Kidney epithelial cell (primary cell): ENCODE measurements around the gene RHEB. TPM values are rescaled to one million over a fixed set of nuclear protein-coding genes. Genes with fewer than 3 reads are reported as not detected.

Source experiments
- DNase-seq: peaks from one replicate; pipeline ENCODE4 v3.0.0-alpha.2; 2010; ENCODE audit warnings: low read depth
- H3K27me3 ChIP-seq: 2 replicates; pipeline ENCODE4 v1.6.0; 2011; ENCODE audit warnings: low read length; ENCODE audit not compliant: control insufficient read depth, insufficient read depth
- H3K36me3 ChIP-seq: 2 replicates; pipeline ENCODE4 v1.5.1; 2011; ENCODE audit warnings: low read length; ENCODE audit not compliant: control insufficient read depth, insufficient read depth
- H3K4me3 ChIP-seq: 2 replicates; pipeline ENCODE4 v1.5.1; 2011; ENCODE audit warnings: low read depth, mild to moderate bottlenecking, control low read depth, low read length
- total RNA-seq: library from RNA; depleted of rRNA; stranded (reverse); fragments of >200 nt; gene quantifications from 2 replicates; pipeline ENCODE4 v1.2.3, GENCODE V29; 2015
- TF ChIP-seq, protein P1 (sequence below): IDR thresholded peaks from 2 replicates; pipeline ENCODE4 v1.5.1; 2011; ENCODE audit warnings: mild to moderate bottlenecking, moderate library complexity, low read length, control low read depth, inconsistent platforms; ENCODE audit not compliant: insufficient read depth, poor library complexity, severe bottlenecking

Gene RHEB, protein sequence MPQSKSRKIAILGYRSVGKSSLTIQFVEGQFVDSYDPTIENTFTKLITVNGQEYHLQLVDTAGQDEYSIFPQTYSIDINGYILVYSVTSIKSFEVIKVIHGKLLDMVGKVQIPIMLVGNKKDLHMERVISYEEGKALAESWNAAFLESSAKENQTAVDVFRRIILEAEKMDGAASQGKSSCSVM
- total RNA-seq: 99.7 and 139 TPM in 2 replicates

DNA sequence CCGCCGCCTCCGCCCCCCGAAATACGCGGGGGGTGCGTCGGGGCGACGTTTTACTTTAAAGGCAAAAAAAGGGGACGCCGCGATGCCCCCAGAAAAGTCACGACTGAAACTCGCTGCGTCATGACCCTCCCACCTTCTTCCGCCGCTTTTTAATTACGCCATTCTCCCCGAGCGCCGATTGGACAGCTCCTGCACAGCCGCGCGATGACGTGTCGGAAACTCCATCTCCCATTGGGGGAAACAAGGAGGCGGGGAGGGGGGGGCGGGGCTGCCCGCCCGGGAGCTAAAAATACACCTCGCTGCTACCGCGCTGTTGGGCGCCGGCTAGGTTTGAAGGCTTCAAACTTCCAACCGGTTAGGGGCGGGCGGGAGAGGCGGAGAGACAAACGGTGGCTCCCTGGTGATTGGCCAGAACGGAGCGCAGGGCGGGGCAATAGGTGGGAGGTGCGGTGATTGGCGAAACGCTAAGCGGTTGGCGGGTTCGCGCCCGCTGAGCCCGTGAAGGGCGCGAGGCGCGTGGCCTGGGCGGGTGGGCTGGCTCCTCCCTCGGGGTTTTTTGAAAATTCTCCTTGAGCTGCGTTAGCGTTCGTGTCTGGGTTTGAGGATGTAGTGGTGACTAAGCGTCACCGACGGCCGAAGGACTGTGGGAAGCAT, at the start of gene RHEB:
Gene RHEB (minus strand): TSS at position 131 of the 654 bp plus-strand sequence. CDS start 384 bp downstream, outside the sequence.
- TF ChIP-seq, protein P1, sequence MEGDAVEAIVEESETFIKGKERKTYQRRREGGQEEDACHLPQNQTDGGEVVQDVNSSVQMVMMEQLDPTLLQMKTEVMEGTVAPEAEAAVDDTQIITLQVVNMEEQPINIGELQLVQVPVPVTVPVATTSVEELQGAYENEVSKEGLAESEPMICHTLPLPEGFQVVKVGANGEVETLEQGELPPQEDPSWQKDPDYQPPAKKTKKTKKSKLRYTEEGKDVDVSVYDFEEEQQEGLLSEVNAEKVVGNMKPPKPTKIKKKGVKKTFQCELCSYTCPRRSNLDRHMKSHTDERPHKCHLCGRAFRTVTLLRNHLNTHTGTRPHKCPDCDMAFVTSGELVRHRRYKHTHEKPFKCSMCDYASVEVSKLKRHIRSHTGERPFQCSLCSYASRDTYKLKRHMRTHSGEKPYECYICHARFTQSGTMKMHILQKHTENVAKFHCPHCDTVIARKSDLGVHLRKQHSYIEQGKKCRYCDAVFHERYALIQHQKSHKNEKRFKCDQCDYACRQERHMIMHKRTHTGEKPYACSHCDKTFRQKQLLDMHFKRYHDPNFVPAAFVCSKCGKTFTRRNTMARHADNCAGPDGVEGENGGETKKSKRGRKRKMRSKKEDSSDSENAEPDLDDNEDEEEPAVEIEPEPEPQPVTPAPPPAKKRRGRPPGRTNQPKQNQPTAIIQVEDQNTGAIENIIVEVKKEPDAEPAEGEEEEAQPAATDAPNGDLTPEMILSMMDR: no peak
- no peaks in the 10 kb centered on the region for H3K36me3 ChIP-seq
- DNase-seq: peak; percentile 95
- H3K4me3 ChIP-seq: peak within 1 kb of the TSS; percentile 57
- no peaks in the 10 kb centered on the region for H3K27me3 ChIP-seq

DNA sequence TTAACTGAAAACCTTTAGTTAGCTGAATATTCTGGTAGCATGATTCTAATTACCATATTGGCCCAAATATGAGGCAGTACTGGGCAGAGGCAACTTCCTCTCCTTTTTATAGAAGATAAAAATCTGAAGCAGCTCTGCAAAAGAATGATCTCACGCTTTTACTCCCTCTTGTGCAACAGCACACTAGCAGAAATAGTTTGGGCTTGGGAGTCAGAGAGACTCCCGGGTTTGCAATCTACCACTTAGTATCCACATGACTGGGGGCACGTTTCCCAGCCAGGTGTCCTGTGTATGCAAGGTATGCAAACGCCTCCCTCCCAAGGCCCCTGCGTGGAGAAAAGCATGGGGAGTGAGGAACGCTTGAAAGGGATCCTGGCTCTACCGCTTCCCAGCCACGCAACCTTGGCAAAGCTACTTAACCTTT, 47.2 kb upstream of the RHEB start:
- TF ChIP-seq, protein P1: no peak
- Histone ChIP-seq H3K27me3 (no peaks in the 10 kb centered on the region), H3K4me3 (no peak overlapping the region), H3K36me3 (no peaks in the 10 kb centered on the region)
- no peak for DNase-seq

DNA sequence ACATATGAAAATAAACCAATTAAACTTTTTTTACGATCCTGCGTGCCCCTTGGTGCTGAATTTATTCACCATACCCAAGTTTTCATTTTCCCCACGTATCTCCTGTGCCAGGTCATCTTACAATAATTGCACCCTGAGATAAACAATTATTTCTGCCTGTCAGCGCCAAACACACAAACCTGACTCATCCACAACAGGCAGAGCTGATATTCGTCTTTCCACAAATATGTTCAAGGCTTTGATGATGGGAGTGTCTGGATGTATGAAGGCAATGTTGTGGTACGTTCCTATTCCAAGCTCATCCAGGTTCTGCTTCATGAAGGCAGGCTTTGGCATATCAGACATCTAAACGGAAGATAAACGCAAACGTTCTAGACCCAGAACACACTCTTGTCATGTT, 45.8 kb upstream of the RHEB start:
- no peak for DNase-seq
- Histone ChIP-seq H3K4me3 (no peak overlapping the region), H3K36me3 (no peaks in the 10 kb centered on the region), H3K27me3 (no peaks in the 10 kb centered on the region)
- TF ChIP-seq, protein P1: no peak

DNA sequence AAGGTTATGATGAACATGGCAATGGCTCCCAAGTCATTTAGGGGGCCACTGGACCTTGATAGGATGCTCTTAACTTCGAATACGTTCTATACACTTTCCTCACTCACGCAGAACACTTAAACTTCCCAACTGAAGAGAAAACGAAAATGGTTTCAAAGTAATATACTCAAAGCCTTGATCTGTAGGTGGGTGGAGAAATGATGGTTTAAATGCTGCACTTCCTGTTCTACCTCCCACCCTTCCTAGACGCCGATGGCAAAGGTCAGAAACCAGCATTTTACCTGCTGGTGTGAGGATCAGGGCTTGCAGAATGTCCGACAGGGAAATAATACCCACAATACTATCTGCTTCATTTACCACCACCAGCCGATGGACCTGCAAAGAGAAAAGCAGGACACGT, 40.5 kb upstream of the RHEB start:
- DNase-seq: no peak
- H3K4me3 ChIP-seq: no peak overlapping the region
- no peaks in the 10 kb centered on the region for H3K27me3 ChIP-seq
- TF ChIP-seq, protein P1: no peak
- no peaks in the 10 kb centered on the region for H3K36me3 ChIP-seq

DNA sequence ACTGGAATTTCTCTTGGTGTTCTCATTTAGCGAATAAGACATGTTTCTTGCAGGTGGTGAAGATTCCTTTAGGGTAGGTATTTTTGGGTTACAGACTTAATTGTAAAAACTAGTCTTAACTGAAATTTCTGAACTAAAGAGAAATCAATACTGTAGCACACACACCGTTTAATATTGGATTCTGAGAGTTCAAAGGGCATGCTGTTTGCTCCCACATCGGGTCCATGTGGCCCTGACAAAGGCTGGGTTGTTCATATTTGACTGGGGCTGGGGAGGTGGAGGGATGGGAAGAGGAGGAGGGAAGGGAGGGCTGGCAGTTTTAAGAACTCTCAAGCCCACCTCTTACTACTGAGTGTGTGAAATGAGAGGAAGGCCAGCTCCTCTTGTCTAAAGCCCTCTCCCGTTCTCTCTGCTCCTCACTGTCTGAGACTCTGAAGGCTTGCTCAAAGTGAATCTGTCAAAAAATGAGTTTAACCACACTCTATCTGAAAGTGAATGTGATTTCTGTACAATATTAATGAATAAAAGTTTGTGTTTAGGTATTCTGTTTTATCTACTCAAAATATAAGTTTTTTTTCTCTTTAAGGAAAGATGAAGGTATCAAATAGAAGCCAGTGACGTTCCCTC, 40.0 kb upstream of the RHEB start:
- TF ChIP-seq, protein P1: no peak
- H3K27me3 ChIP-seq: no peaks in the 10 kb centered on the region
- no peak overlapping the region for H3K4me3 ChIP-seq
- no peak for DNase-seq
- H3K36me3 ChIP-seq: no peaks in the 10 kb centered on the region

DNA sequence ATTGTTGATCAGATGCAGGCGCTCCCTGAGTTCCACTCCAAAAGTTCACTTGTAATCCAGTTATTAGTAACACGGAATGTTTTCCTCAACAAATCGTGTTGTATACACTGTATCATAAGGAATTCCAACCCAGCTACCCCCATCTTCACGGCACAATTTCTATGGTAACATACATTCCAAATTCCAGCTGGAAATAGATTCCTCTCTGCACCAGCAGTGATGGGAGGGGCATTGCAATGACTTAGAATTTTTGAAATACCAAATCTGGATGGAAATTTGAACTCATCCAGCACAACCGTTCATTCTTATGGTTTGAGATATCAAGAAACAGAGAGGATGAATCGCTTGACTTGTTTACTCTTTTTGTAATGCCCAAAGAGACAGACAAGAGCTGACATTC, 38.9 kb upstream of the RHEB start:
- DNase-seq: no peak
- TF ChIP-seq, protein P1: no peak
- H3K4me3 ChIP-seq: no peak overlapping the region
- H3K36me3 ChIP-seq: no peaks in the 10 kb centered on the region
- no peaks in the 10 kb centered on the region for H3K27me3 ChIP-seq
